Measurements from ENCODE around the gene HDAC9. TPM values are rescaled to one million over a fixed set of nuclear protein-coding genes. Genes with fewer than 3 reads are reported as not detected.

Gene HDAC9
- total RNA-seq, 1 experiment from 2014 or later: 159 TPM

- H3K27ac Mint-ChIP-seq (ENCODE audit: unreplicated experiment): no peak overlapping the region
Observed at GRCh38 chr7:18806177-18806576, 310.6 kb downstream of the HDAC9 start.

GRCh38 chr7:18808026-18808425 lies 312.5 kb downstream of the HDAC9 start:
- Mint-ChIP-seq H3K4me1 (ENCODE audit: low read depth, unreplicated experiment) (no peaks in the 10 kb centered on the region), H3K27me3 (ENCODE audit: unreplicated experiment) (no peaks in the 10 kb centered on the region), H3K9me3 (ENCODE audit: low read depth, unreplicated experiment) (peaks cover 5% of the 10 kb centered on the region), H3K27ac (ENCODE audit: unreplicated experiment) (no peak overlapping the region), H3K4me3 (ENCODE audit: low read depth, unreplicated experiment) (no peak overlapping the region), H3K36me3 (ENCODE audit: insufficient read depth, unreplicated experiment) (no peaks in the 10 kb centered on the region)
- intact Hi-C loops (cut with micrococcal nuclease; ENCODE audit: unreplicated experiment): no loop called here
- no peak for DNase-seq
- CTCF ChIA-PET: no interaction called here
- no TSS peak for BruUV-seq (replicated peaks)
- no peak for TF ChIP-seq CTCF (IDR thresholded peaks at IDR 0.05; ENCODE audit: unreplicated experiment)

More at GRCh38 chr7:18806177-18806576, 310.6 kb downstream of the HDAC9 start:
- no peaks in the 10 kb centered on the region for H3K27me3 Mint-ChIP-seq (ENCODE audit: unreplicated experiment)
- intact Hi-C loops (cut with micrococcal nuclease; ENCODE audit: unreplicated experiment): no loop called here
- no peak for TF ChIP-seq CTCF (IDR thresholded peaks at IDR 0.05; ENCODE audit: unreplicated experiment)
- BruUV-seq (replicated peaks): no TSS peak
- CTCF ChIA-PET: no interaction called here
- no peaks in the 10 kb centered on the region for H3K9me3 Mint-ChIP-seq (ENCODE audit: low read depth, unreplicated experiment)
- no peaks in the 10 kb centered on the region for H3K4me1 Mint-ChIP-seq (ENCODE audit: low read depth, unreplicated experiment)
- H3K4me3 Mint-ChIP-seq (ENCODE audit: low read depth, unreplicated experiment): no peak overlapping the region
- no peak for DNase-seq
- no peaks in the 10 kb centered on the region for H3K36me3 Mint-ChIP-seq (ENCODE audit: insufficient read depth, unreplicated experiment)

GRCh38 chr7:18815261-18815960 lies 319.9 kb downstream of the HDAC9 start:
- Mint-ChIP-seq H3K27ac (ENCODE audit: unreplicated experiment) (no peak overlapping the region), H3K36me3 (ENCODE audit: insufficient read depth, unreplicated experiment) (no peaks in the 10 kb centered on the region), H3K9me3 (ENCODE audit: low read depth, unreplicated experiment) (peaks cover 5% of the 10 kb centered on the region), H3K4me3 (ENCODE audit: low read depth, unreplicated experiment) (no peak overlapping the region), H3K4me1 (ENCODE audit: low read depth, unreplicated experiment) (no peaks in the 10 kb centered on the region), H3K27me3 (ENCODE audit: unreplicated experiment) (no peaks in the 10 kb centered on the region)
- no TSS peak for BruUV-seq (replicated peaks)
- TF ChIP-seq CTCF (IDR thresholded peaks at IDR 0.05; ENCODE audit: unreplicated experiment): no peak
- intact Hi-C loops (cut with micrococcal nuclease; ENCODE audit: unreplicated experiment): loop anchor here (5.0 kb wide), 1 partner anchor 453 kb away; no protein-coding TSS in a partner anchor
- CTCF ChIA-PET: no interaction called here
- no peak for DNase-seq

- no TSS peak for BruUV-seq (replicated peaks)
- CTCF ChIA-PET: no interaction called here
- H3K36me3 Mint-ChIP-seq (ENCODE audit: insufficient read depth, unreplicated experiment): no peaks in the 10 kb centered on the region
Observed at GRCh38 chr7:18820981-18821380, 325.4 kb downstream of the HDAC9 start.

More at GRCh38 chr7:18820981-18821380, 325.4 kb downstream of the HDAC9 start:
- Mint-ChIP-seq H3K4me3 (ENCODE audit: low read depth, unreplicated experiment) (no peak overlapping the region), H3K27me3 (ENCODE audit: unreplicated experiment) (no peaks in the 10 kb centered on the region), H3K27ac (ENCODE audit: unreplicated experiment) (no peak overlapping the region), H3K9me3 (ENCODE audit: low read depth, unreplicated experiment) (no peaks in the 10 kb centered on the region), H3K4me1 (ENCODE audit: low read depth, unreplicated experiment) (no peaks in the 10 kb centered on the region)
- no peak for DNase-seq
- intact Hi-C loops (cut with micrococcal nuclease; ENCODE audit: unreplicated experiment): no loop called here
- no peak for TF ChIP-seq CTCF (IDR thresholded peaks at IDR 0.05; ENCODE audit: unreplicated experiment)

All from Calu3 (cell line).